Thyroid gland (tissue), 4 donors: ENCODE results near the gene VWA2. TPM values are rescaled to one million over a fixed set of nuclear protein-coding genes. Genes with fewer than 3 reads are reported as not detected.

Source experiments
- DNase-seq, 2 donors: peaks; one replicate each; pipeline ENCODE4 v3.0.0-alpha.2; 2019
- H3K27ac ChIP-seq, 3 donors: fragments of 200-600 bp; sonication (generic); 1 replicate in 2 of 3; 2 replicates in 1 of 3; pipeline ENCODE4 v1.5.1; 2016 to 2019; ENCODE audit warnings: mild to moderate bottlenecking in 1 of 3, moderate library complexity in 1 of 3
- H3K27me3 ChIP-seq: fragments of 200-600 bp; sonication (generic); one replicate; pipeline ENCODE4 v1.5.1; 2019
- H3K36me3 ChIP-seq, 2 donors: fragments of 200-600 bp; sonication (generic); one replicate each; pipeline ENCODE4 v1.5.1; 2016 to 2019
- H3K4me1 ChIP-seq, 2 donors: fragments of 200-600 bp; sonication (generic); one replicate each; pipeline ENCODE4 v1.5.1; 2017 to 2019
- H3K4me3 ChIP-seq, 3 donors: fragments of 200-600 bp; sonication (generic); replicated peaks in 1 of 3; 1 replicate in 2 of 3; 2 replicates in 1 of 3; pipeline ENCODE4 v1.5.1; 2016; ENCODE audit warnings: mild to moderate bottlenecking in 1 of 3
- H3K9me3 ChIP-seq: fragments of 200-600 bp; sonication (generic); one replicate; pipeline ENCODE4 v1.5.1; 2017
- CTCF ChIP-seq, 6 experiments: fragments of 200-600 bp in 3 of 6; fragments of 450-650 bp in 3 of 6; sonication (generic) in 3 of 6; IDR thresholded peaks; one replicate each; pipeline ENCODE4 v1.5.1; 2016 to 2019; ENCODE audit warnings: antibody characterized with exemption in 6 of 6, mild to moderate bottlenecking in 2 of 6, inconsistent platforms in 1 of 6, moderate library complexity in 1 of 6
- POLR2A ChIP-seq, 2 donors: fragments of 450-650 bp; IDR thresholded peaks; one replicate each; pipeline ENCODE4 v1.6.1; 2017; ENCODE audit warnings: antibody characterized with exemption in 2 of 2, mild to moderate bottlenecking in 2 of 2, moderate library complexity in 1 of 2
- WGBS, 2 donors: methylation state at CpG; one replicate each; pipeline ENCODE4 v1.1.5; 2017; 5-methylcytosine and 5-hydroxymethylcytosine counted together
- intact Hi-C: fragments of 100-400 bp; cut with DNase I; formaldehyde crosslinking; loops from one replicate; pipeline ENCODE4 v1.15.1; 2023
- total RNA-seq, 4 donors: library from RNA; depleted of rRNA; stranded (reverse); fragments of >200 nt; gene quantifications; one replicate each; pipeline ENCODE4 v1.2.3, GENCODE V29; 2016

The VWA2 gene
- total RNA-seq, 4 donors from 2014 or later, result 0.13 to 0.22 TPM; not detected in 2

- 75 to 83% methylated on average over 4 of the region's 4 CpGs for WGBS, 2 donors
- intact Hi-C loops, result no loop called here
- DNase-seq, result no peak
- Histone ChIP-seq H3K27me3 (no peaks in the 10 kb centered on the region), H3K36me3 (no peaks in the 10 kb centered on the region), H3K9me3 (no peaks in the 10 kb centered on the region), H3K4me1 (no peaks in the 10 kb centered on the region), H3K4me3 (no peak overlapping the region), H3K27ac (no peak overlapping the region)
- TF ChIP-seq POLR2A (IDR thresholded peaks at IDR 0.05) (no peak), CTCF (IDR thresholded peaks at IDR 0.05) (no peak)
Observed at GRCh38 chr10:114232561-114233176, 6.4 kb upstream of the VWA2 start.

- Histone ChIP-seq H3K36me3 (no peaks in the 10 kb centered on the region), H3K27ac (no peak overlapping the region), H3K27me3 (no peaks in the 10 kb centered on the region), H3K4me3 (no peak overlapping the region), H3K9me3 (no peaks in the 10 kb centered on the region), H3K4me1 (no peaks in the 10 kb centered on the region)
- intact Hi-C loops, result no loop called here
- DNase-seq, result no peak
- WGBS, 2 donors, result 58 to 64% methylated on average over 6 of the region's 6 CpGs
- TF ChIP-seq CTCF (IDR thresholded peaks at IDR 0.05), result no peak
- TF ChIP-seq POLR2A (IDR thresholded peaks at IDR 0.05), result no peak
Observed at GRCh38 chr10:114233482-114233881, 5.6 kb upstream of the VWA2 start.

GRCh38 chr10:114234132-114234531 lies 4.9 kb upstream of the VWA2 start:
- DNase-seq, result no peak
- no peaks in the 10 kb centered on the region for H3K36me3 ChIP-seq
- H3K4me1 ChIP-seq, result peaks cover 0 to 3% of the 10 kb centered on the region in 2 donors
- intact Hi-C loops, result no loop called here
- H3K27ac ChIP-seq, result no peak overlapping the region
- TF ChIP-seq CTCF (IDR thresholded peaks at IDR 0.05) (no peak), POLR2A (IDR thresholded peaks at IDR 0.05) (no peak)
- H3K9me3 ChIP-seq, result no peaks in the 10 kb centered on the region
- H3K4me3 ChIP-seq, result no peak overlapping the region
- H3K27me3 ChIP-seq, result no peaks in the 10 kb centered on the region

GRCh38 chr10:114239994-114240345 lies 916 bp downstream of the VWA2 start:
- no peaks in the 10 kb centered on the region for H3K27me3 ChIP-seq
- H3K4me1 ChIP-seq, result peaks cover 0 to 10% of the 10 kb centered on the region in 2 donors
- H3K36me3 ChIP-seq, result no peaks in the 10 kb centered on the region
- DNase-seq, result no peak
- H3K4me3 ChIP-seq, result no peak overlapping the region
- H3K27ac ChIP-seq, result no peak overlapping the region
- no peaks in the 10 kb centered on the region for H3K9me3 ChIP-seq
- WGBS, 2 donors, result 60 to 69% methylated on average over 7 to 11 of the region's 11 CpGs
- TF ChIP-seq CTCF (IDR thresholded peaks at IDR 0.05), result no peak
- TF ChIP-seq POLR2A (IDR thresholded peaks at IDR 0.05), result no peak
- intact Hi-C loops, result no loop called here

GRCh38 chr10:114242235-114242634 lies 3.2 kb downstream of the VWA2 start:
- intact Hi-C loops, result no loop called here
- H3K27me3 ChIP-seq, result no peaks in the 10 kb centered on the region
- TF ChIP-seq POLR2A (IDR thresholded peaks at IDR 0.05), result no peak
- no peak for TF ChIP-seq CTCF (IDR thresholded peaks at IDR 0.05)

More at GRCh38 chr10:114242235-114242634, 3.2 kb downstream of the VWA2 start:
- WGBS, 2 donors, result 88 to 92% methylated on average over 8 to 9 of the region's 9 CpGs
- DNase-seq, result no peak
- no peak overlapping the region for H3K4me3 ChIP-seq
- H3K4me1 ChIP-seq, result peaks cover 0 to 12% of the 10 kb centered on the region in 2 donors
- H3K36me3 ChIP-seq, result no peaks in the 10 kb centered on the region
- H3K27ac ChIP-seq, result no peak overlapping the region
- no peaks in the 10 kb centered on the region for H3K9me3 ChIP-seq
